HG02870 (cell line): ENCODE results near the gene NANP.
"Not testable (repeated sequence)": the region's sequence is repeated elsewhere in the genome, so short reads cannot be mapped to it uniquely, and the experiment has no call there.

ENCODE experiments used
- ATAC-seq: cut with Tn5 transposase; IDR thresholded peaks from one replicate; pipeline ENCODE4 v1.9.1; 2021; ENCODE audit warnings: mild to moderate bottlenecking, moderate library complexity; ENCODE audit not compliant: unreplicated experiment

NANP gene

GRCh38 chr20:25608774-25609173 lies 15.0 kb downstream of the NANP start:
- no peak for ATAC-seq

DNA sequence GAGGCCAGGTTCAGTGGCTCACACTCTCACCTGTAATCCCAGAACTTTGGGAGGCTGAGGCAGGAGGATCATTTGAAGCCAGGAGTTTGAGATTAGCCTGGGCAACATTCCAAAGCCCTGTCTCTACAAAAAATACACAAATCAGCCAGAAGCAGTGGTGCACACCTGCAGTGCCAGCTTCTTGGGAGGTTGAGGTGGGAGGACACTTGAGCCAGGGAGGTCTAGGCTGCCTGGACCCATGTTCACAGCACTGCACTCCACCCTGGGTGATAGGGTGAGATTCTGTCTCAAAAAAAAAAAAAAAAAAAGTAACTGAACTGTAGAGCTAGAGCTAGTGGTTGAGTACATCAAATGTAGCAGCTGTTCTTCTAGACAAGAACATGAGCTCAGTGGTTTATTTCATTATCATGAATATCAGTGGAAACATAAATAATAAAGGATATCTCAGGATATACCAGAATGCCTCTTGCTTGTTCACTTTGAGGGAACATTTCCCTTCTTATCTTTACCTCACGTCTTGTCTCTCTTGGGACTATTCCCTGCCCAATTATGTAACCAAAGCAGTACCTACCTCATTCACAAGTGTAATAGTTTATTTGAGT lies 17.6 kb downstream of the NANP start:
- ATAC-seq: no peak

GRCh38 chr20:25605148-25605547 lies 18.7 kb downstream of the NANP start:
- ATAC-seq: no peak

DNA sequence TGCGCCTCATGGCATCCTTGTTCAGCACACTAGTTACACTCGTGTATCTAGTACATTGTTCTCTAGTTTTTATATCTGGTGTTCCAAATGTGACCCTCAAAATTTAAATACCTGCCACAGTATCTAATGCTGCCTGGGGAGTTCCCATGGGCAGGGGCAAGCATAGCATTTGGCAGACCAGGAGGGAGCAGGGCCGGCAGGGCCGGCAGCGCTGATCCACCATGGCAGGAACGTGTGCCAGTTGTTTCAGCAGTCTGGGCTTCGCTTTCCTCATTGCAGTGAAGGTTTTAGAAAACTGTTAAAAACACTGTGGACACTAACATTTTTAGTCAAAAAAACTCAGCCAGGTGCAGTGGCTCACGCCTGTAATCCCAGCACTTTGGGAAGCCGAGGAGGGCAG lies 19.2 kb downstream of the NANP start:
- ATAC-seq: no peak

GRCh38 chr20:25602914-25603309 lies 20.9 kb downstream of the NANP start:
- ATAC-seq: not testable (repeated sequence)

- not testable (repeated sequence) for ATAC-seq
These were observed 21.5 kb downstream of the NANP start for GRCh38 chr20:25602191-25602913.

GRCh38 chr20:25601659-25602058 lies 22.2 kb downstream of the NANP start:
- no peak for ATAC-seq

DNA sequence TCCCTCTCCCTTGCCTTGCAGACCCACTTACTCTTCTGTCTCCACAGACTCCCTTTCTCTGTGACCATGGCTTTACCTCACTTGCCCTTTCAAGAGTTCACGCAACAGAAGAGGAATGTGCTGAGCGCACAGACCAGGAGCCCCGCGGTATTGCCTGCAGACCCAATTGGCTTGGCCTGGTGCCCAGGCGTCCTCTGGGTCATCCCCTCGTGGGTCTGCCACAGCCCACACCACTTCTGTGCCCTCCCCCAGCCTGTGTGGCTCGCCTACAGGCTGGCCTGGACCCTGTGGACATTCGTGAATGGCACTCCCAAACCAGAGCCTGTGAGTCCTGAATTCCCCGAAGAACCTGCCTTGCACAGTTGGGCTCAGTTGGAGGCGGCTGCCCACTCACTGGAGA lies 23.2 kb downstream of the NANP start:
- ATAC-seq: no peak

GRCh38 chr20:25592135-25592852 lies 31.5 kb downstream of the NANP start:
- ATAC-seq: no peak

DNA sequence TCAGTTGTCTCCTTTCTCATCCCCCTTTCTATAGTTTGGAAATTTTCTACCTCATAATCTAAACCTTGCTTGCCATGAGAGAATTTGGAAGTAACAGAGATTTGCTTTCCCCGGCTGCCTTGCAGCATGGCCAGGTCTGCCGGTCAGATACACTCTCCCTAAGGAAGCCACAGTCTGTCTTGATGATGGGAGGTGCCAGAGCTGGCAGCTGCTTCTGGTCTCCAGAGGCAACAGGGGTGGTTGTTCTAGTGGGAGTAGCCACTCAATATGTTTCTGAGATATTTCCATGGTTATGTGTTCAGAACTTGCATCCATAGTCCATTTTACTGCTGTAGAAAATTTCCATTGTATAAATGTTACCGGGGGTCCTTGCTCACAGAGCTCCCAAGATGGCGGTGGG lies 33.0 kb downstream of the NANP start:
- ATAC-seq: not testable (repeated sequence)

- ATAC-seq: no peak
These were observed 35.3 kb downstream of the NANP start for GRCh38 chr20:25588491-25588890.

DNA sequence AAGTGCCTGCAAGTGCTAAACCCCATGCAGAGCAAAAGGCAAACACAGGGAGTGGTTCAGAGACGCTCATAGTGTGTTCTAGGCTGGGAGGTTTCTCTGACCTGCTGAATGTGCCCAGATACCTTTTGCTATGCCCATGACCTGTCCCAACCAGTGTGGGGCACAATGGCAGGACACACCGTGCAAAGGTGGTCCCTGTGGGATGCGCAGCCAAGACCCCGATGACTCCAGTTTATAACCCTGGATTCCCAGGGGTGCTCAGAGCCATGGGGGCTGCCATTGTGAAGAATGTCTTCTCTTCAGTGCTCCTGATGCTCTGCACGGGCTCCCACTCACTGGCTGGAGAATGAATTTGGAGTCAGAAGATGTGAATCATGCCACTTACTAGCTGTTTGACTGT lies 36.3 kb downstream of the NANP start:
- no peak for ATAC-seq

DNA sequence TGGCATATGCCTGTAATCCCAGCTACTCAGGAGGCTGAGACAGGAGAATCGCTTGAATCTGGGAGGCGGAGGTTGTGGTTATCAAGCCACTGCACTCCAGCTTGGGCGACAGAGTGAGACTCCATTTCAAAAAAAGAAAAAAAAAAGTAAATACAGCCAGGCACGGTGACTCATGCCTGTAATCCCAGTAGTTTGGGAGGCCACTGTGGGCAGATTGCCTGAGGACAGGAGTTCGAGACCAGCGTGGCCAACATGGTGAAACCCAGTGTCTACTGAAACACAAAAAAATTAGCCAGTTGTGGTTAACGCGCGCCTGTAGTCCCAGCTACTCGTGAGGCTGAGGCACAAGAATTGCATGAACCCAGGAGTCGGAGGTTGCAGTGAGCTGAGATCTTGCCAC lies 36.9 kb downstream of the NANP start:
- ATAC-seq: no peak

- no peak for ATAC-seq
These were observed 38.7 kb downstream of the NANP start, which contains the start of gene NINL for GRCh38 chr20:25584905-25585704. NINL (minus strand) TSS chr20:25585531; CDS start chr20:25526587, 58,944 bp downstream.

- not testable (repeated sequence) for ATAC-seq
These were observed 40.2 kb downstream of the NANP start for GRCh38 chr20:25583607-25584006.

DNA sequence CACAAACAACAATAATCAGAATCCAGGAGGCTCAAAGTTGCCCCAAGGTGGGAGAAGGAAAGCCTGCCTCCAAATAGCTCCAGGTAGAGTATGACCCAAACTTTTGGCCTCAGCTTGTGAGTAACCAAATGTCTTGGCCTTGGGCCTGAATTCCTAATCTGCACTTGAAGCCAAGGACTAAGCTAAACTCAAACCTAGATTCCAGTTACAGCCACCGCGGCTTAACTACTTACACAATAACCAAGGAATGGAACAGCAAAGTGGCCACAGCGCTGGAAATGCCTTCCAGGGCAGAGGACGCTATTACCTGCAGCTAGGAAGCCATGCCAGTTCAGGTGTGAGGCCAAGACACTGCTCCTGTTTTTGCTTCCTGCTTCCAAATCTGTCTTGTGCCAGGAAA lies 43.1 kb downstream of the NANP start:
- no peak for ATAC-seq

- no peak for ATAC-seq
These were observed 44.6 kb downstream of the NANP start for GRCh38 chr20:25579081-25579770.

DNA sequence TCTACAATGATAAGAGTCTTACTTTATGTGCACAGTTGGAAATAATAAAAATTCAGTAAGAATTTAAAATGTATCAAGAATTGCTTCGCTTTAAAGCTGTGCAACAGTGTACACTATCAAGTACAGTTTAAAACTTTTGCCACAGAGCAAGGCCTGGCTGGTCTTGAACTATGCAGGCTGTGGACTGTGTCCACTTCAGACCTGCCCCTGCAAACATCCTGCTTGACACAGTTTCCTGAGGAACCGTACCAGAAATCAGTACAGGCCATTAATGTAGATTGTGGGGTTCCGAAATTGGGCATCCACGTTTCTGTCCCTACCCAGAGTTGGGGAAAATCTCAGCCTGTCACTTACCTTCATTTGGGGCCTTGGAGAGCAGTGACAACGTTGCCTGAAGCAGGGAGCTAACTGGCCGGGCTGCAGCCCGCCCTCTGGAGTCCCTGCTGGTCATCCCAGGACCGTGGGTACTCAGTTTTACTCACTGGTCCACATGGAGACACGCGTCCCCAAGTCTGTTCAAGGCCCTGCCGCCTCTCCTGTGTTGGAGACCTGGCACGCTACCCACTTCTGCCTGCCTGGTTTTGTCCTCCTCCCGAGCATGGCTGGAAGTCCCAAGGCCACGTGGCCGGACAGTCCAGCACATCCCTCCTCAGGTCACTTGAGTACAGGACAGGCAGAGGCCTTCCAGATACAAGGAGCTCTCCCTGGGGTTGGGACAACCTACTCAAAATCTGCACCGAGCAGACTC lies 46.9 kb downstream of the NANP start:
- ATAC-seq: no peak

DNA sequence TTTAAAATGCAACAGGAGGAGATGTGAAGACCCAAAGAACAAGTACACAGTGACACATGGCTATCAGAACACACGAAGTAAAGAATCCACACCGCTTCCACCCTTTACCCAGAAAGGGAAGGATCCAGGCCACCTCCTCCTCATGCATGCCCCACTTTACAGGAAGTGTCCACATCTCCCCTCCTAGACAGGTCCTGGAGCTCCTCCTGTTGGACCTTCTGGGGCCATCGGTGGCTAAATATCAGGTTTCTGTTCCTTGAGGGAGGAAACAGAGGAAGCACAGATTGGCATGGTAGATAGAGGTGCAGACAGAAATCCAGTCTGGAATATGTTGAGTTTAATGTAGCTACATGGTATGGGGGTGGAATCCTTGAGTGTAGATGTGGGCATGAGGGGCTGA lies 49.4 kb downstream of the NANP start:
- no peak for ATAC-seq
